AG09309 (cell line): Measurements from ENCODE around the gene NLRC5.

Source experiments
- DNase-seq: peaks from one replicate; pipeline ENCODE4 v3.0.0-alpha.2; 2010; ENCODE audit warnings: low read depth
- H3K4me3 ChIP-seq: 2 replicates; pipeline ENCODE4 v1.5.1; 2011; ENCODE audit warnings: mild to moderate bottlenecking, low read depth, low read length, moderate library complexity; ENCODE audit not compliant: control insufficient read depth
- TF ChIP-seq, protein P1 (sequence below): IDR thresholded peaks from 2 replicates; pipeline ENCODE4 v1.5.1; 2011; ENCODE audit warnings: mild to moderate bottlenecking, low read depth, low read length, inconsistent platforms; ENCODE audit not compliant: insufficient read depth, control insufficient read depth; ENCODE audit errors: missing control alignments

The NLRC5 gene

DNA sequence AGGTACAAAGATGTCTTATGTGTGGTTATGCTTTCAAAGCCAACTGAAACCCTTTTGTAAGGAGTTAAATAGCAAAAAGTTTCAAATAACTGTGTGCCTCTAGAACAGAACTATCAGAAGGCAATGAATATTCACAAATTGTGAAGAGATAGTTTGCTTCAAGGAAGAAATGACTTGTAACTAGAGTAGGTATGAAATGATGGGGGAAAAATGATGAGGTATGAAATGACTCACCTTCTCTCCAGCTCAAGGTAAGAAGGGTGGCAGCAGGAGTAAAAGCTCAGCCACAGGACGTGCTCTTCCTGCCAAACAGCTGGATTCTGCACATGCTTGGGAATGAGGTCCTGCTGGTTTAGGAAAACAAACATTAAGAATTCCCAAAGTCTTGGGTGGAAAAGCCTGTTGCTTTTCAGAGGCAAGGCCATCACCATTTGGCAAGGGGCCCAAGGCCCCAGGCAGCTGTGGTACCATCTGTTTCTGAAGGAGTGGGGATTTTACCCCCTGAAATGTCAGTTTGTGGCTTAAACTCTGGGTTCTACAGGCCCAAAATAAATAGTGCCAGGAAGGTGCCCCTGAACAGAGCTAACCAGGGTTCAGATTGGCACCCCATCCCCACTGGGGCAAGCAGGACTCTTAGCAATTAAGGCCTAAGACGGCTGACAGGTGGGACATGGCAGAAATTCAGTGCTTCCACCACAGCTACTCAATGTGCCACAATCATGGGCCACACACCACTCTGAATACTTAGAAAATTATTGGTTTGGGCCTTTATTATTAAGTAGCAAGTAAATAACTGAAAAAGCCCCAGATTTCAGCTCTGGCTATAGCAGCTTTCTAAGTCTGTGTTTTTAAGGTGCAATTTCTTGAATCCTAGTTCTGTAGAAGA, 44.2 kb upstream of the NLRC5 start:
- DNase-seq: no peak
- no peak overlapping the region for H3K4me3 ChIP-seq
- TF ChIP-seq, protein P1, sequence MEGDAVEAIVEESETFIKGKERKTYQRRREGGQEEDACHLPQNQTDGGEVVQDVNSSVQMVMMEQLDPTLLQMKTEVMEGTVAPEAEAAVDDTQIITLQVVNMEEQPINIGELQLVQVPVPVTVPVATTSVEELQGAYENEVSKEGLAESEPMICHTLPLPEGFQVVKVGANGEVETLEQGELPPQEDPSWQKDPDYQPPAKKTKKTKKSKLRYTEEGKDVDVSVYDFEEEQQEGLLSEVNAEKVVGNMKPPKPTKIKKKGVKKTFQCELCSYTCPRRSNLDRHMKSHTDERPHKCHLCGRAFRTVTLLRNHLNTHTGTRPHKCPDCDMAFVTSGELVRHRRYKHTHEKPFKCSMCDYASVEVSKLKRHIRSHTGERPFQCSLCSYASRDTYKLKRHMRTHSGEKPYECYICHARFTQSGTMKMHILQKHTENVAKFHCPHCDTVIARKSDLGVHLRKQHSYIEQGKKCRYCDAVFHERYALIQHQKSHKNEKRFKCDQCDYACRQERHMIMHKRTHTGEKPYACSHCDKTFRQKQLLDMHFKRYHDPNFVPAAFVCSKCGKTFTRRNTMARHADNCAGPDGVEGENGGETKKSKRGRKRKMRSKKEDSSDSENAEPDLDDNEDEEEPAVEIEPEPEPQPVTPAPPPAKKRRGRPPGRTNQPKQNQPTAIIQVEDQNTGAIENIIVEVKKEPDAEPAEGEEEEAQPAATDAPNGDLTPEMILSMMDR: no peak

DNA sequence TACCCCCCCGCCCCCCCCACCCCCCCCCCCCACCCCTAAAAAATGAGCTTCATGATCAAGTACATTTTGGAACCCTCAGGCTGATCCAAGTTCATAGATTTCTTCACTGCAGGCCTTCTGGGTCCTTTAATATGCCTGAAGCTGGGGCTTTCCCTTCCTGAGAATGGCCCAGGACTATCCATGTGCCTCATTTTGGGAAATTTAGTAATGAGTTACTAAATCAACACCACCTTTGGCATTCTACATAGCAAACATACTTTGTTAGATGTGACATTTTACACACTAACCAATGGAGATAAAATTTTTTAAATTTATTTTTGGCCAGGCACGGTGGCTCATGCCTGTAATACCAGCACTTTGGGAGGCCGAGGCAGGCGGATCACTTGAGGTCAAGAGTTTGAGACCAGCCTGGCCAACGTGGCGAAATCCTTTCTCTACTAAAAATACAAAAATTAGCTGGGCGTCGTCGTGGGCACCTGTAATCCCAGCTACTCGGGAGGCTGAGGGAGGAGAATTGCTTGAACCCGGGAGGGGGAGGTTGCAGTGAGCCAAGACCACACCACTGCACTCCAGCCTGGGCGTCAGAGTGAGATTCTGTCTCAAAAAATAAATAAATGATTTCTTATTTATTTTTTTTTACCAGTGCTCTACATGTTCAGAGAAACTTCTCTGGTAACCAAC, 43.4 kb upstream of the NLRC5 start:
- H3K4me3 ChIP-seq: no peak overlapping the region
- no peak for DNase-seq
- TF ChIP-seq, protein P1: no peak

DNA sequence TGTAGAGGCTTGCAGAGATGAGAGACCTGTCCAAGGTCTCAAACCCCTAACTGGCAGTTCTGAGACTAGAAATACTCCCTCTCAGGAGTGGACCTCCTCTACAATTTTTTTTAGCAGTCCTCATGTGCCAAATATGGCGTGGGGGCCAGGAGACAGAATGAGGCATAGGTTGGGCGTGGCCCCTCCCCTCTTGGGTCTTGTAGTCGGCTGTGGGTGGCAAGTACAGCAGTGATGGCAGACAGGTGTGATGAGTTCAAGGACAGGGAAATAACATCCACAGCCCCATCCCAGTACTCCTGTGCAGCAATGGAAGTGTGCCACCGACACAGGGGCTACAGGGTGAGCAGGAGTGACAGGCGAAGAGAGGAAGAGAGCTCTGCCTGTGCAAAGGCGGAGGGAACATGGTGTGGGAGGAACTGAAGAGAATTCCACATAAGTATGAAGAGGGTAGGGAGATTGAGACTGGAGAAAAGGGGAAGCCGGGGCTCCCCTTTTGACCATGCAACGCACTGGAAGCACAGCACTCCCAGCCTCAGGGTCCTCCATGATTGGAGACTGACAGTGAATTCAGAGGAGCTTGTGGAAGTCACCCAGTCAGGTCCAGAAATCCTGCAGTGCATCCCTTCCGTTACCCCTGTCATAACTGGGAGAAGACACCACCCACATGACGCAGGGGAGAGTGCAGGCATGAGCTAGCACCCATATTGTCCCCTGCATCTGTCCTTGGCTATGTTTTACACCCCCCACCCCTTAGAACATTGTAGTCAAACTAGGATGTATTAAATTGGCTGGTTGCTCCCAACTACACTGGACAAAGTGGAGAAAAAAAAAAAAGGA, 42.4 kb upstream of the NLRC5 start:
- TF ChIP-seq, protein P1: no peak

DNA sequence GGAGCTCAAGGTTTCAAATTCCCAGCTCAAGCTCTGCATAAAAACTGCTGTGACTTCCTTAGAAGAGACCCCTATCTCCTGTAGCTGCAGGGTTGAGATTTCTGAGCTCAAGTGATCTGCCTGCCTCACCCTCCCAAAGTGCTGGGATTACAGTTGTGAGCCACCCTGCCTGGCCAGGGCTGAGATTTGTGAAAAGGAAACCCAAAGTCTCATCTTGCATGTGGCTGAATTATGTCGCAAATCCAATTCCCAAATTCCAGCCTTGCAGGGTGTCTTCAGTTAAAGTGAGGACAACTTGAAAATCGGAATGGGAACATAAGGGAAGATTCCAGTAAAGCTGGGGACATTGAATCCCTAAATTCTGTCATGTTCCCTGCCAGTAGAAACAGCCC, 41.8 kb upstream of the NLRC5 start:
- no peak for DNase-seq
- TF ChIP-seq, protein P1: no peak
- H3K4me3 ChIP-seq: no peak overlapping the region

More for the DNA sequence above, 42.4 kb upstream of the NLRC5 start:
- no peak for DNase-seq
- no peak overlapping the region for H3K4me3 ChIP-seq

DNA sequence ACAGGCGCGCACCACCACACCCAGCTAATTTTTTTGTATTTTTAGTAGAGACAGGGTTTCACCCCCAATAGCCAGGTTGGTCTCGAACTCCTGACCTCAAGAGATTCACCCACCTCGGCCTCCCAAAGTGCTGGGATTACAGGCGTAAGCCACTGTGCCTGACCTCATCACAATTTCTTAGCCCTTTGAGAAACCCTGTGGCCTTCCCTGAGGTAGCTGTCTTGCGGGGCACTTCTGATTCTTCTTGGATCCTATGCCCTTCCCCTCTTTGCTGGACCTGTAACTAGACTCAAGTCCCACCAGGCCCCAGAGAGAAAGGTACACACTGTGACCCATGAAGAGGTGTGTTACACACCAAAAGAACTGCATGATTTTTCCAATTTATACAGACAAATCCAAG, 41.1 kb upstream of the NLRC5 start:
- no peak for DNase-seq
- TF ChIP-seq, protein P1: no peak
- no peak overlapping the region for H3K4me3 ChIP-seq

DNA sequence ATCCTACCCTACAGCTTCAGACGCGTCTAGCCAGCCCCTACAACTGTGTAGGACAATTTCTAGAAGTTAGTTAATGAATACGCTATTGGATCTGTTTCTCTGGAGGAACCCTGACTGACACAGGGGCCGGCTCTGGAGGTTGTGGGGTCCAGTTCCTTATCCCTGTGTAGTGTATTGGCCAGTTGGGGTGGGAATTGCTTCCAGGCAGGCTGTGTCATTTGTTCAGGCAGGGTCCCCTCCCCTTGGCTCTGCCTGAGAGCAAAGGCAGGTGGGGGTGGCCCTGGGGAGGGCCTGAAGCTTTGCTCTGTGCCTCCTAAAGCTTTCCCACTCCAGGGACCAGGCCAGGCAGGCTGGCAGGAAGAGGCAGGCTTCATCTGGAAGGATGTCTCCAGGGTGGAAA, 39.3 kb upstream of the NLRC5 start:
- no peak for DNase-seq
- TF ChIP-seq, protein P1: no peak
- no peak overlapping the region for H3K4me3 ChIP-seq
